ENCODE data around the gene ZFP62. TPM values are rescaled to one million over a fixed set of nuclear protein-coding genes. Genes with fewer than 3 reads are reported as not detected.

ZFP62 gene
- total RNA-seq, 1 donor from 2014 or later: 20.1 TPM

Other genes starting within 250 kb of the ZFP62 start
- 0.75 and 2.4 TPM in 2 replicates for gene FLT4, start 211.7 kb downstream of the ZFP62 start, total RNA-seq
- gene OR2Y1, start 121.2 kb downstream of the ZFP62 start, total RNA-seq: not detected in 2 replicates
- gene MGAT1, start 58.5 kb downstream of the ZFP62 start, total RNA-seq: 120 and 152 TPM in 2 replicates
- not detected in 2 replicates for gene BTNL8, start 37.9 kb upstream of the ZFP62 start, total RNA-seq
- gene BTNL3, start 127.6 kb upstream of the ZFP62 start, total RNA-seq: 0.21 TPM in 1 of 2 replicates, not detected in the other
- not detected in 2 replicates for gene BTNL9, start 179.0 kb upstream of the ZFP62 start, total RNA-seq